GM18520 (cell line): ENCODE results near the gene QPRT.
A peak's percentile ranks its signal among the peaks of the same experiment; 100 is the strongest.
"Not testable (repeated sequence)": the region's sequence is repeated elsewhere in the genome, so short reads cannot be mapped to it uniquely, and the experiment has no call there.

Experiments used
- ATAC-seq: cut with Tn5 transposase; IDR thresholded peaks from one replicate; pipeline ENCODE4 v1.9.1; 2021; ENCODE audit not compliant: unreplicated experiment

QPRT gene

DNA sequence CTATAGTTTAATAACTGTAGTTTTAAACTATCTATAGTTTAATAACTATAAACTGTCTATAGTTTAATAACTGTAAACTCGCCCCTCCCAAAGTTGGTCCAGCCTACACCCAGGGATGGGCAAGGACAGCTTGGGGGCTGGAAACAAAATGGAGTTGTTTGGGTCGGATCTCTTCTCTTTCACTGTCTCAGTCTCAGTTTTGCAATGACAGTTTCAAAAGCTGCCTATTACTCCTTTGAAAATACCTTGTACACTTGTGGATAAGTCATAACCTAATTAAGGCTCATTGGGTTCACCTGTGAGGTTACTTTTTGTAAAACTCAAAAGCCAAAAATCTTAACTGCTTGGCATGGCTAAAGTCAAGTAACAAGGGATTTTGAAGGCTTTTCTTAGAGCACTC lies 35.4 kb downstream of the QPRT start:
- no peak for ATAC-seq

DNA sequence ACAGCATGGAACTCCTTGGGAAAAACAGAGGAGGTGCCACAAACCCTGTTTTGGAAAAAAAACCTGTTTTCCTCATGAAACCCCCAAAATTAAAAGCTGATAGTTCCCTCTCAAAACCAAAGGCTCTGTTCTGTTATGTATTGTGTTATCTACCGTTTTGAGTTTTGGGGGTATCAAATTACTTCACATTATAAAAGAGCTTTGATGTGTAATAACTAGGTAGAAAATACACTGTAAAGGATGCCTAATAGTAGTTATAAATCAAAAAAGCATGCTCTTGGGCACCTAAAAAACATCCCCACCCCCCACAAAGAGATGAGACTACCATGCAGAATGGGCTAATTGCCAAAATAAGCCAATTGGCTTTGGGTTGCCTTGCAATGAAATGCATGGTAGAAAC lies 36.0 kb downstream of the QPRT start:
- ATAC-seq = no peak

DNA sequence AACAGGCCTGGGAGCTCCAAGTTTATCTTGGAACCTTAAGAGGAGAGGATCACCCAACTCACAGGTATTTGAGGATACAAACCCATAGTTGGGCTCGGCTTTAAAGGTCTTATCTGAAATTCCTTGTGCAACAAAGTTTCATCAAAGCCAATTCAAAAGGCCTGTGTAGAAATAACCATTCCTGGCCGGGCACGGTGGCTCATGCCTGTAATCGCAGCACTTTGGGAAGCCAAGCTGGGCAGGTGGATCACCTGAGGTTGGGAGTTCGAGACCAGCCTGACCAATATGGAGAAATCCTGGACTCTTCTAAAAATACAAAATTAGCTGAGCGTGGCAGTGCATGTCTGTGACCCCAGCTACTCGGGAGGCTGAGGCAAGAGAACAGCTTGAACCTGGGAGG lies 38.1 kb downstream of the QPRT start:
- no peak for ATAC-seq

DNA sequence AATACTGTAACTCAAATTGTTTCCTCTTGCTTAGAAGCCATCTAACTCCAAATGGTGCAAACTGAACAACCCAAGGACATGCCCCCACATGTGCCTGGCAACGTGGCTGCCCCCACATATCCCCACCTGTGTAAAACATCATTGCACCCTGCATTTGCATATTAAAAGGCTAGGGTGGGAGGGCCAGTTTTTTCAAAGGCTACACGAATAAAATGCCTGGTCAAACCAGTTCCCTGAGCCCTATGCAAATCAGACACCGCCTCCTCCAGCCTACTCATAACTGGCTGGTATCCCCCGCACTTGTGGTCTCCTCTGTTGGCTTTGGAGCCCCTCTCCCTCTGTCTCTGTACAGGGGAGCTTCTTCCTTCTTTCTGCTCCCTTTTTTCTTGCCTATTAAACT lies 40.1 kb downstream of the QPRT start:
- no peak for ATAC-seq

DNA sequence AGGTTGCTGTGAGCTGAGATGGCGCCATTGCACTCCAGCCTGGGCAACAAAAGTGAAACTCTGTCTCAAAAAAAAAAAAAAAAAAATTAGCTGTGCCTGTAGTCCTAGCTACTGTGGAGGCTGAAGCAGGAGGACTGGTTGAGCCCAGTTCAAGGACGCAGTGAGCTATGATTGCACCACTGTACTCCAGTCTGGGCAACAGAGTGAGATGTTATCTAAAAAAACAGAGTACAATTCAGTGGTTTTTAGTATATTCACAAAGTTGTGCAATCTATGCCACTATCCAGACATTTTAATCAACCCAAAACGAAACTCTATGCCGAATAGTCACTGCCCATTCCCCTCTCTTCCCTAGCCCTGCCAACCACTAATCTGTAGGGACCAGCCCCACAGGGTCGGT lies 41.7 kb downstream of the QPRT start:
- ATAC-seq = no peak

DNA sequence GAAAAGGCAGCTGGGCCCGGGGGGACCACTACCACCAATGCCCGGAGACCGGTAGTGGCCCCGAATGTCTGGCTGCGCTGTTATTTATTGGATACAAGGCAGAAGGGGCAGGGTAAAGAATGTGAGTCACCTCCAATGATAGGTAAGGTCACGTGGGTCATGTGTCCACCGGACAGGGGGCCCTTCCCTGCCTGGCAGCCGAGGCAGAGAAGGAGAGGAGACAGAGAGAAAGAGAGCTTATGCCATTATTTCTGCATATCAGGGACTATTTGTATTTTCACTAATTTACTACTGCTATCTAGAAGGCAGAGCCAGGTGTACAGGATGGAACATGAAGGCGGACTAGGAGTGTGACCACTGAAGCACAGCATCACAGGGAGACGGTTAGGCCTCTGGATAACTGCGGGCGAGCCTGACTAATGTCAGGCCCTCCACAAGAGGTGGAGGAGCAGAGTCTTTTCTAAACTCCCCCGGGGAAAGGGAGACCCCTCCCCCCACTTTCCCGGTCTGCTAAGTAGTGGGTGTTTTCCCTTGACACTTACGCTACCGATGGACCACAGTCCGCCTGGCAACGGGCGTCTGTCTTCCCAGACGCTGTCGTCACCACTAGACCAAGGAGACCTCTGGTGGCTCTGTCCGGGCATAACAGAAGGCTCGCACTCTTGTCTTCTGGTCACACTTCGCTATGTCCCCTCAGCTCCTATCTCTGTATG lies 42.3 kb downstream of the QPRT start:
- not testable (repeated sequence) for ATAC-seq

DNA sequence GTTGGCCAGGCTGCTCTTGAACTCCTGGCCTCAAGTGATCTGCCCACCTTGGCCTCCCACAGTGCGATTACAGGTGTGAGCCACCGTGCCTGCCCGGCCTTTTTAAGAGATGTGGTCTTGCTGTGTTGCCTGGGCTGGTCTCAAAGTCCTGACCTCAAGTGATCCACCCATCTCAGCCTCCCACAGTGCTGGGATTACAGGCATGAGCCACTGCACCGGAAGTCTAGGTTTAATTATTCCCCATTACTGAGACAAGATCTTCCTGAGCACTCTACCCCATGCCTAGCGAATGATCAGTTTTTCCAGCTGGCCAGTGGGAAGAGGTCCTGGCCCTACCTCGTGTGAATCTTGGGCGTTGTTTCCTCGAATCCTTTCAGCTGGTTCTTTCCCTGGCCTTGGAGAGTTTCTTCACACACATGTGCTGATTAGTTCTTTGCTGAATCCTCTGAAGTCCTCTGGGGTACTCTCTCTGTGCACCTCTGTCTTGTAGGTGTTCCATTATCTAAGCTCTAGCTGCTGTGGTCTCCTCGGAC lies 47.9 kb downstream of the QPRT start:
- ATAC-seq = no peak

DNA sequence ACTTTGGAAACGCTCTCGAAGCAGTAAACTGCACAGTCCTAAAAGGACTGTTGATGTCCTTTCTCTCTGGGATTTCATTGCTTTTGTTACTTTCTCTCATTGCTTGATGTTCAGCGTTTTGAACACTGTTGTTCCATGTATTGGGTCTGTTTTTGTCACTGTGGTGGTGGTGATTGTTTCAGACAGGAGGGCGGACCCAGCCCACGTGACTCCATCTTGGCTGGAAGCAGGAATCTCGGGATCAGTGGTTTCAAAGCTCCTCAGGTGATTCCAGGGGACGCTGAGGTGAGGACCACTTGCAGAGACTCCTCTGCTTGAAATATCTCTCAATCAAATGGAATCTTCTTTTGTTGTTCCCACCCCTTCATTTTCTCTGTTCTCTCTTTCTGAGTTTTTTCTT lies 48.5 kb downstream of the QPRT start:
- ATAC-seq = no peak

DNA sequence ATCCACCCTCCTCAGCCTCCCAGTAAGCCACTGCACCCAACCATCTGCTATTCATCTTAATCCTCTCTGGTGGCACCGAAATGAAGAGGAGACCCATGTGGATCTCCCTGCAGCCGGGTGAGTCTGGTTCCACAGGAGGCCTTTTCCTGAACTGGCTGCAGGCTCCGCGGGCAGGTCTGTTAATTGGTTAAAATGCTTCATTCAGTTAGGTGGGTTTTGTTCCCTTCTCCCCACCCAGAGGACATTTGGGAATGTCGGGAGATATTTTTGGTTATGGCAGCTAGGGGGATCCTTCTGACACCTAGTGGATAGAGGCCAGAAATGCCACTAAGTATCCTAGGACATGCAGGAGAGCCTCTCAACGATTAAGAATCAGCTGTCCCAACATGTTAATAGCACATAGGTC lies 50.1 kb downstream of the QPRT start:
- no peak for ATAC-seq

DNA sequence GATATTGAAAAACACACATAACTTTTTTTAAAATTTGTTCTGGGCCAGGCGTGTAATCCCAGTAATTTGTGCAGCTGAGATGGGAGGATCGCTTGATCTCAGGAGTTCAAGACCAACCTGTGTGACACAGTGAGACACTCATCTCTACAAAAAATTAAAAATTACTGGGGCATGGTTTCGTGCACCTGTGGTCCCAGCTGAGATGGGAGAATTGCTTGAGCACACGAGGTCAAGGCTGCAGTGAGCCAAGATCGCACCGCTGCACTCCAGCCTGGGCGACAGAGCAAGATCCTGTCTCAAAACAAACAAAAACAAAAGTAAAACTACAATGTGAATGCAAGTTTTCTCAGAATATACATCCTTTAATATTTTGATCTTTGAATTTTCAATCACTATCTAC lies 51.7 kb downstream of the QPRT start:
- no peak for ATAC-seq

DNA sequence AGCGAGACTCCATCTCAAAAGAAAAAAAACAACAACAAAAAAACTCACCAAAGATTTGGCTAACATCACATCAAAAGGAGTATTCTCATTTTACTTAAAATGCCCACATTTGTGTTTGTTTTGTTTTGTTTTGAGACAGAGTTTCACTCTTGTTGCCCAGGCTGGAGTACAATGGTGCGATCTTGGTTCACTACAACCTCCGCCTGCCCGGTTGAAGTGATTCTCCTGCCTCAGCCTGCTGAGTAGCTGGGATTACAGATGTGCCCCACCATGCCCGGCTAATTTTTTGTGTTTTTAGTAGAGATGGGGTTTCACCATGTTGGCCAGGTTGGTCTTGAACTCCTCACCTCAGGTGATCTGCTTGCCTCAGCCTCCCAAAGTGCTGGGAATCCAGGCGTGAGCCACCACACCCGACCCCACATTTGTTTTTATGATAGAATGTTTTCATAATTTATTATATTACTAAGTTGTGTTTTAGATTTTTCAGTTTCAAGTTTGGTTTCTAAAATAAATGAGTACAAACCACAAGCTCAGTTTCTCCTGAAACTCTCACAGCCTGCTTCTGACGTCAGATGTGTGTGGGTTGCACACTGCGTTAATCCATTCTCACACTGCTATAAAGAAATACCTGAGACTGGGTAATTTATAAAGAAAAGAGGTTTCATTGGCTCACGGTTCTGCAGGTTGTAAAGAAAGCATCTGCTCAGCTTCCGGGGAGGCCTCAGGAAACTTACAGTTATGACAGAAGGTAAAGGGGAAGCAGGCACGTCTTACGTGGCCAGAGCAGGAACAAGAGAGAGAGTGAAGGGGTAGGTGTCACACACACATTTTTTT lies 53.0 kb downstream of the QPRT start:
- ATAC-seq = peak; percentile 49

DNA sequence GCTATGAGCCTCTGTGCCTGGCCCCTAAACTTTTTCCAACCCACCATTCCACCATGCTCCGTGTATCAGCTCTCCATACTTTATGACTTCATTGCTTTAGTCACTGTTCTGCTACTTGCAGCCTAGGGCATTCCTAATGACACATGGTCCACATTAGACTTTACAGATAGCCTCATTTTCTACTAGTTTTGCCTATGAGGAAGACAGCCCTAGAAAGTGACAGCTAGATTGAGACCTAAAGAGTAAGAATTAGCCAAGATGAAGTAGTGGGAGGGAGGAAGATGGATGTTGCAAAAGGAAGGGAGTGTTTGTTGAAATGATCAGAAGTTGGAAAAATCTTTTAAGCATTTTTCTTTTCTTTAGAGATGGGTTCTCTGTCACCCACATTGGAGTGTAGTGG lies 55.8 kb downstream of the QPRT start:
- ATAC-seq = no peak

DNA sequence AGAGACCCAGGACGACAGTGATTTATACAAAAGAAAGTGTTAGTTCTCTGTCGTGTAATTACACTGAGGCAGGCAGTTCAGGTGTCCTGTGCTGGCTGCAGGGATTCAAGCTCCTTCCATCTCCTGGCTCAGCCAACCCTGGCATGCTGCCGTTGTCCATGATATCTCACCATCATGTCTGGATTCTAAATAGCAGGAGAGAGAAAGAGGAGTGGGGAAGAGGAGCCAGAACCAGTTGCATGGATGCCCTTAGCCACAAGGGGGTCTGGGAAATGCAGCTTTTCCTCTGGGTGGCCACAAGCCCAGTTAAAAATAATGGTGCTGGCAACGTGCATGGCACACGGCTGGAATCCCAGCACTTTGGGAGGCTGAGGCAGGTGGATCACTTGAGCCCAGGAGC lies 57.1 kb downstream of the QPRT start:
- ATAC-seq = no peak

DNA sequence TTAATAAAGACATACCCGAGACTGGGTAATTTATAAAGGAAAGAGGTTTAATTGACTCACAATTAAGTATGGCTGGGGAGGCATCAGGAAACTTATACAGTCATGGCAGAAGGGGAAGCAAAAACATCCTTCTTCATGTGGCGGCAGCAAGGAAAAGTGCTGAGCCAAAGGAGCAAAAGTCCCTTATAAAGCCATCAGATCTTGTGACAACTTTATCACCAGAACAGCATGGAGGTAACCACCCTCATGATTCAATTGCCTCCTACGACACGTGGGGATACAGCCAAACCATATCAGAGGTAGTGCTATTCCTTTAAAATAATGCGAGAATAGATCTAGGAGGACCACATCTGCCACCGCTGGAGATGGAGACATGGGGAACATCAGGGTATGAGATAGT lies 57.8 kb downstream of the QPRT start:
- no peak for ATAC-seq

DNA sequence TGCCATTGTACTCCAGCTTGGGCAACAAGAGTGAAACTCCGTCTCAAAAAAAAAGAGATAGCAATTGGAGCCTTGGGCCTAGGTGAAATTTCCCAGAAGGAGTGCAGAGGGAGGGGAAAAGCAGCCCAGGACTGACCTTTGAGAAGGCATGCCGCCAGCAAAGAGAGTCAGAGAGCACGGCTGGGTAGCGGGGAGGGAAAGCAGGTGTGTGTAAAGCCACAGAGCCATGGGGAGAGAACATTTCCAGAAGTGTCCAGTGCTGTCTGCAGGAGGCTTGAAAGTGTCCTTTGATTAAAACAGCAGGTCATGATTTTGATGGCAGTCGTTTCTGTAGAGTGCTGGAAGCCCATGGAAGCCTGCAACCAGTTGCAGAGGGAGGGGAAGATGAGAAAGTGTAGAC lies 58.7 kb downstream of the QPRT start:
- ATAC-seq = no peak

DNA sequence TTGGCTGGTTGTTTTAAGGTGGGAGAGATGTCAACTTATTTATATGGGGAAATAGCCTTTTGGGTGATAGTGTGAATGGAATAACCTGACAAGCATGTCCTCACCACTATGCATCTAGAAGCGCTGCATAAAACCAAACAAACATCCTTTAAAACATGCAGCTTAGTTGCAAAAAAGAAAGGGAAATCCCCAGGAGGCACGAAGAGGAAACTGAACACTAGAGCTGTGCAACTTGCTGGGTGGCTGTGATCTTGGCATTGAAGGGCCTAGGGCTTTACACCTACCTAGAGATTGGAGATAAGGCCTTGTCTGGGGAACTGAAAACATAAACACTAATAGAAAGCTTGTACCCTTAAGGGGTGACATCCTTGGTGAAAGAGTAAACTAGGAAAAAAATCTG lies 59.5 kb downstream of the QPRT start:
- peak; percentile 46 for ATAC-seq

DNA sequence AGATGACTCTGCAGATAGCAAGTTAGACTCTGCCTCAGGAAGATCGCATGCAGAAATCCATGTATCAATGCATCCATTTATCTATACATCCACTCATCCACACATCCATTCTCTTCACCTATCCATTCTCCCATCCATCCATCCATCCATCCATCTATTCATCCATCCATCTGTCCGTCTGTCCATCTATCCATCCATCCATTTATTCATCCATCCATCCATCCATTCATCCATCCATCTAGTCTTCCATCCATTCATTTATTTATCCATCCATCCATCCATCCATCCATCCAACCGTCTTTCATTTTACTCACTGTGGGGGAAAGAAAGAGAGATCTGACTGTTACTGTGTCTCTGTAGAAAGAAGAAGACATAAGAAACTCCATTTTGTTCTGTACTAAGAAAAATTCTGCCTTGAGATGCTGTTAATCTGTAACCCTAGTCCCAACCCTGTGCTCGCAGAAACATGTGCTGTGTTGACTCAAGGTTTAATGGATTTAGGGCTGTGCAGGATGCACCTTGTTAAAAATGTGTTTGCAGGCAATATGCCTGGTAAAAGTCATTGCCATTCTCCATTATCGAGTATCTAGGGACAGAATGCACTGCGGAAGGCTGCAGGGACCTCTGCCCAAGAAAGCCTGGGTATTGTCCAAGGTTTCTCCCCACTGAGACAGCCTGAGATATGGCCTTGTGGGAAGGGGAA lies 61.1 kb downstream of the QPRT start:
- ATAC-seq = not testable (repeated sequence)

DNA sequence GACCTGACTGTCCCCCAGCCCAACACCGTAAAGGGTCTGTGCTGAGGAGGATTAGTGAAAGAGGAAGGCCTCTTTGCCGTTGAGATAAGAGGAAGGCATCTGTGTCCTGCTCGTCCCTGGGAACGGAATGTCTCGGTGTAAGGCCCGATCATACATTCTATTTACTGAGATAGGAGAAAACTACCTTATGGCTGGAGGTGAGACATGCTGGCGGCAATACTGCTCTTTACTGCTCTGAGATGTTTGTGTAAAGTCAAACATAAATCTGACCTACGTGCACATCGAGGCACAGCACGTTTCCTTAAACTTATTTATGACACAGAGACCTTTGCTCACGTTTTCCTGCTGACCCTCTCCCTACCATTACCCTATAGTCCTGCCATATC lies 61.6 kb downstream of the QPRT start:
- ATAC-seq = not testable (repeated sequence)

DNA sequence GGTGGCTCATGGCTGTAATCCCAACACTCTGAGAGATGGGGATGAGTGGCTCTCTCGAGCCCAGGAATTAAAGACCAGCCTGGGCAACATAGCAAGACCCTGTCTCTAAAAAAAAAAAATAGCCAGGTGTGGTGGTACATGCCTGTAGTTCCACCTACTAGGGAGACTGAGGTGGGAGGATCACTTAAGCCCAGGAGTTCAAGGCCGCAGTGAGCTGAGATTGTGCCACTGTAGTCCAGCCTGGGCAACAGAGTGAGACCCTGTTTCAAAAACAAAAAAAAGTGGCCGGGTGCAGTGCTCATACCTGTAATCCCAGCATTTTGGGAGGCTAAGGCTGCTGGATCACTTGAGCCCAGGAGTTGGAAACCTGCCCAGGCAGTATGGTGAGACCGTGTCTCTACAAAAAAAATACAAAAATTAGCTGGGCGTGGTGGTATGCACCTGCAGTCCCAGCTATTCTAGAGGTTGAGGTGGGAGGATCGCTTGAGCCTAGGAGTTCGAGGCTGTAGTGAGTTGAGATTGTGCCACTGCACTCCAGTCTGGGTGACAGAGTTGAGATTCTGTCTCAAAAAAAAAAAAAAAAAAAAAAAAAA lies 63.8 kb downstream of the QPRT start:
- no peak for ATAC-seq

DNA sequence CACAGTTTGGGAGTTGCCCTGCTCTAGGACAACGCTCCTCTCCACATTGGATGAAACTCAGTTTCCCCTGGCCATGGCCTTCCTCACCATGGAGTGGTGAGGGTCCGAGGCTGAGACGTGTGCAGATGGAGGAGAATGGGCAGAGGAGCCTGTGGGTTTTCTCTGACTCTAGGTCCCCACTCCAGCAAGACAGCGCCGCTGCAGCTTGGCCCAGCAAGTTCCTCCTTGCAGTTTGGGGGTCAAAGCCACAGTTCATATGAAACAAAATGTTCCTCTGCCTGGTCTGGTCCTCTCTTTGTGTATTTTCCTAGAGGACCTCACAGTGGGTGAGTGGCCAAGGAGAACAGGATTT lies 64.5 kb downstream of the QPRT start:
- no peak for ATAC-seq

DNA sequence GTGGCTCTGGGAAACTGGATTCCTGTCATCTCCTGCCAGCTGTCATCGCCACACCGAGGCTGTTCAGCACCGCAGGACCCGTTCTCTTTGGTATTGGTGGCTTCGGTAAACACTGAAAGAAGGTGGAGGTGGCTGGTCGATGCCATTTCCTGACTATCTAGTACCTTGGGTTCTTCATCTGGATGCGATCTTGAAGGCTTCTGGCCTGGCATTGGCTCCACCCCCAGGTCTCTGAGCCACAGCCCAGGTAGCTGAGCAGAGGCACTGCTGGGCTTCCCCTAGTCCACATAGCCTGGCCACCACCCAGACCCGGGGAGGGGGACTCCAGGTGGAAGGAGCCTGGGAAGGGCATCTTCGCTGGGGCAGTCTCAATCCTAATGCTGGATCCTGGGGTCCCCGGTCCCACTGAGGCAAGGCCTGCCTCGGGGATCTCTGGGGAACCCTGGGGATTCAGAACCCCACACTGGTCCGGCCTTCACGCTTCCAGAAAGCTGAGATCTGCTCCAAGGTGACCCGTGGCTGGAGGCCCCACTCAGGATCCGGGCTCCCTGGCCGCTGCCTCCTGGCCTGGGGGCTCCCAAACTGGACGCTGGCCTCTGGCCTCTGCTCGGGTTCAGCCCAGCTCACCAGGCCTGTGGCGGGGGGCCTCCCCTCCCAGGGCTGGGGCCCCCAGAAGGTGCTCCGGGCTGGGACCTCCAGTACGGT lies 65.0 kb downstream of the QPRT start:
- no peak for ATAC-seq
